HEK293 (cell line): ENCODE data around the gene PIK3R1.
A peak's percentile ranks its signal among the peaks of the same experiment; 100 is the strongest.

Experiments used
- CTCF ChIA-PET: fragments of 350-600 bp; formaldehyde crosslinking; extraction: SDS; loops from one replicate; lab custom pipeline; 2021; ENCODE audit warnings: antibody characterized with exemption; lab: Yijun Ruan, JAX
- POLR2A ChIA-PET: fragments of 300-600 bp; formaldehyde crosslinking; extraction: SDS; loops from one replicate; lab custom pipeline; 2020; ENCODE audit warnings: antibody characterized with exemption, inconsistent platforms; lab: Yijun Ruan, JAX
- H3K27ac ChIP-seq: fragments of 200-500 bp; sonication (Bioruptor generic); 2 replicates; pipeline ENCODE4 v1.5.1; 2014; ENCODE audit warnings: low read depth, low read length, control low read depth, inconsistent platforms; ENCODE audit errors: extremely low read depth
- H3K36me3 ChIP-seq, 2 experiments: fragments of 200-500 bp in 1 of 2; sonication (Bioruptor generic) in 1 of 2; 1 replicate in 1 of 2; 2 replicates in 1 of 2; pipeline ENCODE4 v1.5.1; 2014 to 2017; ENCODE audit warnings: inconsistent platforms in 2 of 2, low read length in 2 of 2; ENCODE audit not compliant: control insufficient read depth in 2 of 2, insufficient read depth in 1 of 2
- H3K4me1 ChIP-seq: fragments of 200-500 bp; sonication (Bioruptor generic); 2 replicates; pipeline ENCODE4 v1.5.1; 2014; ENCODE audit warnings: mild to moderate bottlenecking, low read length, inconsistent platforms; ENCODE audit not compliant: control insufficient read depth, insufficient read depth
- H3K4me3 ChIP-seq: 2 replicates; pipeline ENCODE4 v1.5.1; 2011; ENCODE audit warnings: low read depth, mild to moderate bottlenecking, control low read depth, low read length, moderate library complexity
- H3K9me3 ChIP-seq: fragments of 200-500 bp; sonication (Bioruptor generic); 2 replicates; pipeline ENCODE4 v1.5.1; 2014; ENCODE audit warnings: low read depth, low read length, inconsistent platforms; ENCODE audit not compliant: control insufficient read depth, insufficient read depth
- BCL11A ChIP-seq: fragments of 450-650 bp; formaldehyde crosslinking; IDR thresholded peaks from 2 replicates; pipeline ENCODE4 v1.5.1; 2016; ENCODE audit warnings: low read depth, missing biosample characterization, missing genetic modification characterization
- EGR2 ChIP-seq: fragments of 450-650 bp; formaldehyde crosslinking; IDR thresholded peaks from 2 replicates; pipeline ENCODE4 v1.5.1; 2016; ENCODE audit warnings: low read depth, missing biosample characterization, missing genetic modification characterization
- MZF1 ChIP-seq: fragments of 450-650 bp; formaldehyde crosslinking; IDR thresholded peaks from 2 replicates; pipeline ENCODE4 v1.5.1; 2017; ENCODE audit warnings: missing biosample characterization, missing genetic modification characterization, borderline replicate concordance
- PRDM6 ChIP-seq: fragments of 450-650 bp; formaldehyde crosslinking; IDR thresholded peaks from 2 replicates; pipeline ENCODE4 v1.5.1; 2017; ENCODE audit warnings: missing biosample characterization, missing genetic modification characterization
- SP2 ChIP-seq: fragments of 450-650 bp; formaldehyde crosslinking; IDR thresholded peaks from 2 replicates; pipeline ENCODE4 v1.5.1; 2016; ENCODE audit warnings: missing biosample characterization, missing genetic modification characterization
- ZBTB20 ChIP-seq: fragments of 450-650 bp; formaldehyde crosslinking; IDR thresholded peaks from 2 replicates; pipeline ENCODE4 v1.5.1; 2016; ENCODE audit warnings: missing biosample characterization, missing genetic modification characterization
- ZBTB44 ChIP-seq: fragments of 450-650 bp; IDR thresholded peaks from 2 replicates; pipeline ENCODE4 v1.5.1; 2018; ENCODE audit warnings: missing biosample characterization, mild to moderate bottlenecking, missing genetic modification characterization
- ZBTB49 ChIP-seq: fragments of 450-650 bp; formaldehyde crosslinking; IDR thresholded peaks from 2 replicates; pipeline ENCODE4 v1.5.1; 2016; ENCODE audit warnings: missing biosample characterization, missing genetic modification characterization, low read depth
- ZBTB8A ChIP-seq: fragments of 450-650 bp; formaldehyde crosslinking; IDR thresholded peaks from 2 replicates; pipeline ENCODE4 v1.5.1; 2016; ENCODE audit warnings: missing biosample characterization, missing genetic modification characterization
- ZIC2 ChIP-seq: fragments of 450-650 bp; formaldehyde crosslinking; IDR thresholded peaks from 2 replicates; pipeline ENCODE4 v1.5.1; 2016; ENCODE audit warnings: missing biosample characterization, missing genetic modification characterization
- ZNF148 ChIP-seq: fragments of 450-650 bp; formaldehyde crosslinking; IDR thresholded peaks from 2 replicates; pipeline ENCODE4 v1.5.0; 2017; ENCODE audit warnings: missing biosample characterization, missing genetic modification characterization, borderline replicate concordance
- ZNF19 ChIP-seq: fragments of 450-650 bp; formaldehyde crosslinking; IDR thresholded peaks from 2 replicates; pipeline ENCODE4; 2016; ENCODE audit warnings: missing biosample characterization, missing genetic modification characterization, low read depth
- ZNF202 ChIP-seq: fragments of 450-650 bp; formaldehyde crosslinking; IDR thresholded peaks from 2 replicates; pipeline ENCODE4 v1.5.1; 2016; ENCODE audit warnings: missing biosample characterization, missing genetic modification characterization, borderline replicate concordance
- ZNF221 ChIP-seq: fragments of 450-650 bp; formaldehyde crosslinking; IDR thresholded peaks from 2 replicates; pipeline ENCODE4 v1.5.1; 2017; ENCODE audit warnings: missing biosample characterization, missing genetic modification characterization, borderline replicate concordance
- ZNF248 ChIP-seq: fragments of 450-650 bp; formaldehyde crosslinking; IDR thresholded peaks from 2 replicates; pipeline ENCODE4 v1.5.1; 2017; ENCODE audit warnings: missing biosample characterization, missing genetic modification characterization
- ZNF394 ChIP-seq: fragments of 450-650 bp; formaldehyde crosslinking; IDR thresholded peaks from 2 replicates; pipeline ENCODE4 v1.5.1; 2016; ENCODE audit warnings: missing biosample characterization, missing genetic modification characterization, mild to moderate bottlenecking, moderate library complexity, borderline replicate concordance
- ZNF530 ChIP-seq: fragments of 450-650 bp; formaldehyde crosslinking; IDR thresholded peaks from 2 replicates; pipeline ENCODE4 v1.5.1; 2016; ENCODE audit warnings: low read depth, missing biosample characterization, missing genetic modification characterization
- ZNF549 ChIP-seq: fragments of 450-650 bp; IDR thresholded peaks from 2 replicates; pipeline ENCODE4 v1.5.1; 2018; ENCODE audit warnings: missing biosample characterization, missing genetic modification characterization, mild to moderate bottlenecking, inconsistent platforms, moderate library complexity
- ZNF623 ChIP-seq: fragments of 450-650 bp; formaldehyde crosslinking; IDR thresholded peaks from 2 replicates; pipeline ENCODE4 v1.5.1; 2016; ENCODE audit warnings: missing biosample characterization, missing genetic modification characterization
- ZNF626 ChIP-seq: fragments of 450-650 bp; sonication (Bioruptor Pico); formaldehyde crosslinking; IDR thresholded peaks from 2 replicates; pipeline ENCODE4 v1.5.1; 2018; ENCODE audit warnings: missing biosample characterization, missing genetic modification characterization, inconsistent platforms
- ZNF629 ChIP-seq: fragments of 450-650 bp; formaldehyde crosslinking; IDR thresholded peaks from 2 replicates; pipeline ENCODE4 v1.5.1; 2017; ENCODE audit warnings: missing biosample characterization, missing genetic modification characterization
- ZNF692 ChIP-seq: fragments of 450-650 bp; formaldehyde crosslinking; IDR thresholded peaks from 2 replicates; pipeline ENCODE4 v1.5.1; 2016; ENCODE audit warnings: missing biosample characterization, missing genetic modification characterization
- ZNF707 ChIP-seq: fragments of 450-650 bp; formaldehyde crosslinking; IDR thresholded peaks from 2 replicates; pipeline ENCODE4 v1.5.1; 2016; ENCODE audit warnings: missing biosample characterization, missing genetic modification characterization
- ZNF785 ChIP-seq: fragments of 450-650 bp; formaldehyde crosslinking; IDR thresholded peaks from 2 replicates; pipeline ENCODE4 v1.5.1; 2016; ENCODE audit warnings: missing biosample characterization, missing genetic modification characterization
- ZNF830 ChIP-seq: fragments of 450-650 bp; IDR thresholded peaks from 2 replicates; pipeline ENCODE4 v1.5.0; 2018; ENCODE audit warnings: missing biosample characterization, missing genetic modification characterization, low read depth, mild to moderate bottlenecking, moderate library complexity

The PIK3R1 gene

GRCh38 chr5:68215208-68215897, at the start of gene PIK3R1 (continued):
- peak; percentile 53; the same call in 1 of the 2 replicates for TF ChIP-seq ZNF785 (tag by site-specific recombination)
- peak; percentile 86 for TF ChIP-seq SP2
- TF ChIP-seq BCL11A, result peak; percentile 79; the same call in 1 of the 2 replicates
- peak; percentile 93 for TF ChIP-seq ZIC2 (tag by site-specific recombination)
- no peak for TF ChIP-seq ZNF830 (tag by site-specific recombination)
- peak; percentile 43; the same call in 1 of the 2 replicates for TF ChIP-seq ZNF549 (tag by site-specific recombination)
- peak; percentile 89 for TF ChIP-seq ZBTB20 (tag by site-specific recombination)

GRCh38 chr5:68167195-68167651, 48.3 kb upstream of the PIK3R1 start:
- ChIA-PET CTCF (interaction anchor here (0.6 kb wide), 1 partner anchor 34 kb away, joined by 4 read pairs; no protein-coding TSS in a partner anchor), POLR2A (no interaction called here)
- Histone ChIP-seq H3K27ac (no peak overlapping the region), H3K4me3 (no peak overlapping the region), H3K4me1 (0 out of 2 replicates have a peak, but pooled peaks cover 2% of the 10 kb centered on the region), H3K9me3 (no peaks in the 10 kb centered on the region), H3K36me3 (no peaks in the 10 kb centered on the region)
- TF ChIP-seq ZNF148 (no peak), EGR2 (no peak), ZBTB49 (tag by site-specific recombination) (no peak), ZNF626 (tag by site-specific recombination) (no peak), ZNF623 (tag by site-specific recombination) (no peak), ZNF707 (tag by site-specific recombination) (no peak), ZBTB8A (tag by site-specific recombination) (no peak), MZF1 (tag by site-specific recombination) (no peak), ZNF248 (tag by site-specific recombination) (no peak), ZNF530 (tag by site-specific recombination) (no peak), ZNF202 (tag by site-specific recombination) (no peak), ZNF394 (tag by site-specific recombination) (no peak), ZBTB44 (tag by site-specific recombination) (no peak), ZNF19 (tag by site-specific recombination) (no peak), PRDM6 (no peak), ZNF221 (no peak), ZNF692 (tag by site-specific recombination) (no peak), ZNF629 (tag by site-specific recombination) (no peak)
